T-helper 2 cell treated with Interferon-gamma antibody and Interleukin-4, amounts not matched to agents 100 ng/mL and 5 ng/mL, for 36 hours (primary cell): ENCODE measurements around the gene CRYBG2. TPM values are rescaled to one million over a fixed set of nuclear protein-coding genes. Genes with fewer than 3 reads are reported as not detected.

Source experiments
- intact Hi-C: fragments of 100-400 bp; cut with micrococcal nuclease; formaldehyde crosslinking; loops from one replicate; pipeline ENCODE4 v1.15.1; 2023
- total RNA-seq: library from RNA; stranded (reverse); gene quantifications from 2 replicates; pipeline ENCODE4 v1.2.3, GENCODE V29; 2022

The CRYBG2 gene
- total RNA-seq, 1 donor from 2014 or later = 1.2 TPM

GRCh38 chr1:26283871-26284596 is 69.9 kb downstream of the CRYBG2 start:
- intact Hi-C loops = loop anchor here (1.0 to 2.0 kb wide), 2 partner anchors 22 to 79 kb away; partner anchors contain the start of gene UBXN11

GRCh38 chr1:26283279-26283853 is 70.6 kb downstream of the CRYBG2 start:
- intact Hi-C loops = no loop called here

- intact Hi-C loops = no loop called here
These were observed 71.5 kb downstream of the CRYBG2 start for GRCh38 chr1:26282401-26282918.

DNA sequence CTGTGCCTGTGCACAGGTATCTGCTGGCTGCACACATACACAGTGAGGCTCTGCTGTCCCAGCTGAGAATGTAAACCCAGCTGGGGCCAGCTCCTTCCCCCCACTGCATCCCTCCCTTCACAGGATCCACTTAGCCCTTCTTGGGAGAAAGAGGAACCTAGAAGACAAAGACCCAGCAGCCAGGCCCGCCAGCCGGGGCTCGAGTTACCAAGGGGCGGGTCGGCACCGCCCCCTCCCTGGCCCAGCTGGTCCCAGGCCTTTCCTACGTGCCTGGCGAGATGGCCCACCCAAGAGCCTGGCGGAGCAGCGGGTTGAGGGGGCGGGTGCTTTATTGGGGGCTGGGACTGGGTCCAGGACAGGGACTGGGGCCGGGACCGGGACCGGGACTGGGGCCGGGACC is 72.0 kb downstream of the CRYBG2 start:
- intact Hi-C loops = no loop called here

- intact Hi-C loops = no loop called here
These were observed 72.6 kb downstream of the CRYBG2 start for GRCh38 chr1:26281091-26281958.

GRCh38 chr1:26280333-26281042 is 73.4 kb downstream of the CRYBG2 start:
- intact Hi-C loops = no loop called here

DNA sequence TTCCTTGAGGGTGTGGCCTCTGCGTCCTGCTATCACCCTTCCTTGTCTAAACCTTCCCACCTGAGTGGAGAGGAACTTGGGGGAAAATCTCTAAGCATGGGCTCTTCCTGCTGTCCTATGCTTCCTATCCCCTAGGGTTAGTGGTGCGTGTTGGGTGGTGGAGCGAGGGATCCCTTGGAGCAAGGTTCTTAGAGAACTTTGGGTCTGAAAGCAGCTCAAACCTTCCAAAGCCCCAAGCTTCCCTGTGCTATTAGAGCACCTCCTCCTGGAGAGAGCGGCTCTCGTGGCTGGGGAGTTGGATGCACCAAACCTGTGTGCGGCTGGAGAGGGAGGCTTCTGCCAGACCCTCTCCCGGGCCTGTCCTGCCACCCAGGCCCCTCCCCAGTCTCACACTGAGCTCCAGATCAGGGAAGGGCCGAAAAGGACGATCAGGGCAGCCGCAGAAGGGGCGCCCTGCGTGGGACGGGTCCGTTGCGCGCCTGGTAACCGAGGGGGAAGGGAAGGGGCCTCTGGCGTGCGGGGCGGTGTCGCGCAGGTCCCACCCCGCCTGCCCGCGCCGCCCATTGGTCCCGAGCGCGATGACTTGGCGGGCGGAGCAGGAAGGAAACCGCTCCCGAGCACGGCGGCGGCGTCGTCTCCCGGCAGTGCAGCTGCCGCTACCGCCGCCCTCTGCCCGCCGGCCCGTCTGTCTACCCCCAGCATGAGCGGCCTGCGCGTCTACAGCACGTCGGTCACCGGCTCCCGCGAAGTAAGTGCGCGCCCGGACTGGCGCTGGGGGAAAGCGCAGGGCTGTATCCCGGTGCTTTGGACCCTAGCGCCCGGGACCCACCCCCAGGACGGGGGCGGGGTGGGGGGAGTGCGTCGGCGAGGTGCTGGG is 74.2 kb downstream of the CRYBG2 start, which contains the start of gene SH3BGRL3:
SH3BGRL3 (plus strand) TSS at position 631 of the 877 bp plus-strand sequence; CDS start at position 701, 70 bp downstream.
- intact Hi-C loops = loop anchor here (5.0 kb wide), 2 partner anchors 138 to 193 kb away; partner anchors contain the start of gene HMGN2

DNA sequence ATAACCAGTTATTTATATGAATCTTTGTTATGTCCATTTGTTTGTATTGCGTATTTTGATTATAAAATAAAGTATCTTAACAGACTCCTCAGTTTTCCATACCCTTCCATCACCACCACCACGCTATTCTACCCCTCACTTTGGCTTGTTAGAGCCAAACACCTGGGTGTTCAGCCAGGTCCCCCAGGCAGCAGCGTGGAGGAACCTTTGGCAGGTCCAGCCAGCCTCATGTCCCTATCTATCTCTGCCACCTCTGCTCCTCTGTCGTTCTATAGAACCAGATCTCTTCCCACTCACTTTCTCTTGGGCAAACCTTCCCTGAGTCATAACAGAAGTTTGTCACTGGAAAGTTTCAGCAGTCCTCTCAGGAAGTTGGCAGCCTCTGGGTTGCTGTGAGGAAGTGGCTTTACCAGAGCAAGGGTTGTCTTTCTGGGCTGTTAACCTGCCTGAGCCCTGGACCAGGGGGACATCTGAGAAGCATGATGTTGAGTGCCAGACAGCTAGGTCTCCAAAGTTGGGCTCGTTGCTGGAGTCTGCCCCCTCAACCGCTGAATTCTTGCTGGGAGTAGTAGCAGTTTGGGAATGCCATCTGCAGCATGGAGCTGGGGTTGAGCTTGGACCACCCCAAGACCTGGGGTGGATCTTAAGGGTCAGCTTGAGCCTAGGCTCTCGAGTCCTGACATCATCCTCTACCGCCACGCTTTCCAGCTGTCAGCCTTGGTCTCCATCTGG is 75.0 kb downstream of the CRYBG2 start:
- intact Hi-C loops = loop anchor here (5.0 kb wide), 2 partner anchors 138 to 193 kb away; partner anchors contain the start of gene HMGN2

- intact Hi-C loops = loop anchor here (5.0 kb wide), 2 partner anchors 139 to 194 kb away; partner anchors contain the start of gene HMGN2
These were observed 75.6 kb downstream of the CRYBG2 start for GRCh38 chr1:26278303-26278702.

- intact Hi-C loops = loop anchor here (5.0 kb wide), 2 partner anchors 140 to 195 kb away; partner anchors contain the start of gene HMGN2
These were observed 76.2 kb downstream of the CRYBG2 start for GRCh38 chr1:26277719-26278118.

GRCh38 chr1:26277261-26277661 is 76.7 kb downstream of the CRYBG2 start:
- intact Hi-C loops = loop anchor here (5.0 kb wide), 2 partner anchors 140 to 195 kb away; partner anchors contain the start of gene HMGN2

DNA sequence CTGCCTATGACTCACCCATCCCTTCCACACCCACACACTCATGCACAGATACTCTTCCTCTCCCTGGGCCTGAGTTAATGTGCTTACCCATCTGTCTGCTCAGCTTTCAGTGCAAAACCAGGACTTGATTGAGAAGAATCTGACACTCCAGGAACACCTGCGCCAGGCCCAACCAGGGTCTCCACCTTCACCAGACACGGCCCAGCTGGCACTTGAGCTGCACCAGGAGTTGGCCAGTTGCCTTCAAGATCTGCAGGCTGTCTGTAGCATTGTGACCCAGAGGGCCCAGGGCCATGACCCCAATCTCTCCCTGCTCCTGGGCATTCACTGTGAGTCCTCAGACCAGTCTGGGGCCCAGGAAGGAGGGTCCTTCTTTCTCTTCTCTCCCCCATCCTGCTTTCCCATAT is 77.5 kb downstream of the CRYBG2 start:
- intact Hi-C loops = loop anchor here (1.0 to 5.0 kb wide), 3 partner anchors 9 to 196 kb away; partner anchors contain the start of gene HMGN2

DNA sequence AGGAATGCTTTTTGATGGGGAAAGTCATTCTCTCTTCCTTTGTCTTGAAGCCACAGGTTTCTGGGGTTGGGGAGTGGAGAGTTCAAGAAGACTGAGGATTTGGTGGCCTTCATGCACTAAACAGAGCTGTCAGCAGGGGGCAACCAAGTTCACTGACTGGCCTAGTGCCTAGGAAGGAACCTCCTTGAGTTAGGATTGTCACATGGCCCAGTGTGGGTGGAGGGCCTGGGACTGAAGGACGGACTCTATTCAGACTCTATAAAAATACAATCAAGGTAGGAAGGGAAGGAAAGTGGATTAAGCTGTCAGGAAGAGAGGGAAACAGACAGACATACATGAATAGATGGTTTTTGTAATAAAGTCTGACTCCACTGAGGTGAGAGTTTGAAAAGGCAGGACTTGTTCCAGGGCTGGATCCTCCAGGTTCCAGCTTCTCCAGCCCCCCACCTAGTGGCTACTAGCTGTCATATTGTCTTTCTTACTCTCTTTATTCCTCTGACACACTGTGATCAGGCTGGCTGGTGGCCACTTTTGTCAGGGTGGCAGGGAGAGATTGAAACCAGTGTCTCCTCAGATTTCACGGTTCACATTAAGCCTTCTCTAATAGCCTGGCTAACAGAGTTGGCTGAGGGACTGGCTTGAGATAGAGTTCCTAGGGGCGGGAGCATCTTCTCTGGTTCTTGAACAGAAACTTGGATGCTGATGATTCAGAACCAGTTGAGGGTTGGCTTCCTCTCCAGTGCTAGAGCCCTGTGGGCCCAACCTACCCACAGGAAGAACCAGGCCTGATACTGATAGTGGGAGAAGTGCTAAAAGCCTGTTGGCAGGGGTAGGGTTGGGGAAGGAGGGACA is 78.1 kb downstream of the CRYBG2 start:
- intact Hi-C loops = loop anchor here (1.0 to 5.0 kb wide), 6 partner anchors 9 to 196 kb away; partner anchors contain the start of genes CEP85 and HMGN2

DNA sequence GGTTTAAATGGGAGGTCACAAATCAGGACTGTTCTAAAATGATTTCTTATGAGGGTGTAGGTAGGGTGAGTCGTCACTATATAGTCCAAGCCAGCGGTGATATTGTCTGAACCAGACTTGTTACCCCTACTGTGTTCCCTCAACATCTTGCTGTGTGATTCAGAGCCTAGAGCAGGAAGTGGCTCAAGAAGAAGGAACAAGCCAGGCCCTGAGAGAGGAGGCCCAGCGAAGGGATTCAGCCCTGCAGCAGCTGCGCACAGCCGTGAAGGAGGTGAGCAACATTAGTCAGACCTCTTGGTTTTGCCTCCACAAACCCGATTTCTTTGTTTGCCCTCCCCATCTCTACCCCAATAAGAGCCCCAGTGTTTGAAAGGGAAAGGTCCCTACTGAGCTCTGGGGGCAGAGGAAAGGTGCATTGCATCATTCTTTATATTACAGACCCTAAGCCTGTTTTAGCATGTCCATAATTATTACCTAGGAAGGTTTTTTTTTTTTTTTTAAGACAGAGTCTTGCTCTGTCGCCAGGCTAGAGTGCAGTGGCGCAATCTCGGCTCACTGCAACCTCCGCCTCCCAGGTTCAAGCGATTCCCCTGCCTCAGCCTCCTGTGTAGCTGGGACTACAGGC is 79.0 kb downstream of the CRYBG2 start:
- intact Hi-C loops = loop anchor here (1.0 to 5.0 kb wide), 5 partner anchors 40 to 197 kb away; partner anchors contain the start of genes CEP85 and HMGN2
